Left colon (tissue), 2 donors: ENCODE data around the gene RAB24. TPM values are rescaled to one million over a fixed set of nuclear protein-coding genes. Genes with fewer than 3 reads are reported as not detected.
"Not testable (repeated sequence)": the region's sequence is repeated elsewhere in the genome, so short reads cannot be mapped to it uniquely, and the experiment has no call there.

Experiments
- ATAC-seq: fragments of 200-7000 bp; cut with Tn5 transposase; one replicate; pipeline ENCODE4 v1.9.1; 2020; ENCODE audit warnings: mild to moderate bottlenecking, moderate library complexity
- DNase-seq, 2 donors: peaks; one replicate each; pipeline ENCODE4 v3.0.0-alpha.2; 2020
- intact Hi-C, 2 donors: fragments of 100-400 bp; cut with DNase I in 1 of 2; cut with micrococcal nuclease in 1 of 2; formaldehyde crosslinking; loops; one replicate each; pipeline versions ENCODE4 v1.11.2 to v1.14.0; 2022; cut with DNase I, micrococcal nuclease
- total RNA-seq, 2 donors: library from RNA; stranded (reverse); fragmentation: NEBNext Ultra II Directional; extraction: Animal tissue kit (Norgen Biotek cat#: 25700); gene quantifications; one replicate each; pipeline ENCODE4 v1.2.1, GENCODE V29; 2021
- donor health status: DM: no; HTN: no; CAD: no.
- donor health status: DM: yes; HTN: yes; CAD: no.

The RAB24 gene
- total RNA-seq, 2 donors from 2014 or later: 30.4 to 34.5 TPM

- ATAC-seq (no peak), DNase-seq (no peak)
- intact Hi-C loops: no loop called here
Measured at GRCh38 chr5:177269232-177269895, 34.2 kb downstream of the RAB24 start.

GRCh38 chr5:177265395-177265794 is 38.1 kb downstream of the RAB24 start:
- DNase-seq: no peak
- no peak for ATAC-seq
- intact Hi-C loops: no loop called here

GRCh38 chr5:177264178-177264577 is 39.3 kb downstream of the RAB24 start:
- no peak for ATAC-seq
- DNase-seq: no peak
- intact Hi-C loops: no loop called here

GRCh38 chr5:177261510-177261909 is 42.0 kb downstream of the RAB24 start:
- ATAC-seq (no peak), DNase-seq (no peak)
- intact Hi-C loops: no loop called here

- intact Hi-C loops: no loop called here
- no peak for DNase-seq
- no peak for ATAC-seq
Measured at GRCh38 chr5:177260961-177261360, 42.6 kb downstream of the RAB24 start.

GRCh38 chr5:177258711-177259110 is 44.8 kb downstream of the RAB24 start:
- DNase-seq, ATAC-seq, intact Hi-C loops: not testable (repeated sequence)

GRCh38 chr5:177256296-177256695 is 47.2 kb downstream of the RAB24 start:
- intact Hi-C loops: no loop called here
- DNase-seq (no peak), ATAC-seq (no peak)

- intact Hi-C loops: no loop called here
- DNase-seq (no peak), ATAC-seq (no peak)
Measured at GRCh38 chr5:177253252-177253651, 50.3 kb downstream of the RAB24 start.

Other genes with a start within 250 kb of the RAB24 start
- 10 to 100 TPM; 43.3 to 56.1 TPM for gene FGFR4, start 216.8 kb downstream of the RAB24 start, total RNA-seq
- gene NSD1, start 169.9 kb downstream of the RAB24 start, total RNA-seq: 10 to 100 TPM; 55.6 to 65.8 TPM
- 100 to 1,000 TPM; 263 to 276 TPM for gene PRELID1, start 80 bp upstream of the RAB24 start, total RNA-seq
- gene MXD3, start 8.2 kb upstream of the RAB24 start, total RNA-seq: 10 to 100 TPM in 1 of 2 donors, 1 to 10 TPM in 1; 8.3 to 12.9 TPM
- gene LMAN2, start 47.9 kb upstream of the RAB24 start, total RNA-seq: 100 to 1,000 TPM; 139 to 141 TPM
- gene RGS14, start 54.2 kb upstream of the RAB24 start, total RNA-seq: 10 to 100 TPM in 1 of 2 donors, 1 to 10 TPM in 1; 5.6 to 12.0 TPM
- gene SLC34A1, start 80.7 kb upstream of the RAB24 start, total RNA-seq: not detected
- gene PFN3, start 96.9 kb upstream of the RAB24 start, total RNA-seq: not detected
- gene F12, start 105.8 kb upstream of the RAB24 start, total RNA-seq: 10 to 100 TPM in 1 of 2 donors, 1 to 10 TPM in 1; 9.0 to 11.3 TPM
- 10 to 100 TPM; 34.6 to 43.5 TPM for gene GRK6, start 123.0 kb upstream of the RAB24 start, total RNA-seq
- gene PRR7, start 143.1 kb upstream of the RAB24 start, total RNA-seq: 1 to 10 TPM; 1.6 to 2.2 TPM
- 10 to 100 TPM; 11.8 to 18.8 TPM for gene DBN1, start 169.9 kb upstream of the RAB24 start, total RNA-seq
- 10 to 100 TPM; 12.1 to 56.5 TPM for gene PDLIM7, start 193.9 kb upstream of the RAB24 start, total RNA-seq
- 1 to 10 TPM; 4.1 to 8.9 TPM for gene DOK3, start 206.1 kb upstream of the RAB24 start, total RNA-seq
- gene DDX41, start 213.2 kb upstream of the RAB24 start, total RNA-seq: 10 to 100 TPM; 74.3 to 79.9 TPM